ENCODE results near the gene HSPA1A. TPM values are rescaled to one million over a fixed set of nuclear protein-coding genes. Genes with fewer than 3 reads are reported as not detected.

Gene HSPA1A
- total RNA-seq, 1 experiment from 2014 or later = not detected

Other genes starting within 250 kb of the HSPA1A start
- gene LTA, start 243.3 kb upstream of the HSPA1A start, total RNA-seq (2014; rRNA removed; shearing (Covaris generic)) = not detected in 2 replicates
- not detected in 2 replicates for gene TNF, start 240.0 kb upstream of the HSPA1A start, total RNA-seq (2014; rRNA removed; shearing (Covaris generic))
- not detected in 2 replicates for gene LTB, start 233.1 kb upstream of the HSPA1A start, total RNA-seq (2014; rRNA removed; shearing (Covaris generic))
- gene LST1, start 229.3 kb upstream of the HSPA1A start, total RNA-seq (2014; rRNA removed; shearing (Covaris generic)) = not detected in 2 replicates
- gene NCR3, start 222.5 kb upstream of the HSPA1A start, total RNA-seq (2014; rRNA removed; shearing (Covaris generic)) = not detected in 2 replicates
- not detected in 2 replicates for gene AIF1, start 200.3 kb upstream of the HSPA1A start, total RNA-seq (2014; rRNA removed; shearing (Covaris generic))
- 98.7 and 109 TPM in 2 replicates for gene PRRC2A, start 194.8 kb upstream of the HSPA1A start, total RNA-seq (2014; rRNA removed; shearing (Covaris generic))
- gene BAG6, start 162.9 kb upstream of the HSPA1A start, total RNA-seq (2014; rRNA removed; shearing (Covaris generic)) = 165 and 188 TPM in 2 replicates
- 1.8 and 2.0 TPM in 2 replicates for gene APOM, start 159.6 kb upstream of the HSPA1A start, total RNA-seq (2014; rRNA removed; shearing (Covaris generic))
- 17.6 and 19.0 TPM in 2 replicates for gene C6orf47, start 154.8 kb upstream of the HSPA1A start, total RNA-seq (2014; rRNA removed; shearing (Covaris generic))
- gene GPANK1, start 150.5 kb upstream of the HSPA1A start, total RNA-seq (2014; rRNA removed; shearing (Covaris generic)) = 19.5 and 23.6 TPM in 2 replicates
- gene CSNK2B, start 149.5 kb upstream of the HSPA1A start, total RNA-seq (2014; rRNA removed; shearing (Covaris generic)) = 197 and 208 TPM in 2 replicates
- gene LY6G5B, start 145.6 kb upstream of the HSPA1A start, total RNA-seq (2014; rRNA removed; shearing (Covaris generic)) = 3.2 and 7.0 TPM in 2 replicates
- gene LY6G5C, start 134.5 kb upstream of the HSPA1A start, total RNA-seq (2014; rRNA removed; shearing (Covaris generic)) = 0.25 and 1.6 TPM in 2 replicates
- gene ABHD16A, start 112.2 kb upstream of the HSPA1A start, total RNA-seq (2014; rRNA removed; shearing (Covaris generic)) = 18.8 and 22.4 TPM in 2 replicates
- gene LY6G6F, start 108.7 kb upstream of the HSPA1A start, total RNA-seq (2014; rRNA removed; shearing (Covaris generic)) = not detected in 2 replicates
- gene LY6G6D, start 100.2 kb upstream of the HSPA1A start, total RNA-seq (2014; rRNA removed; shearing (Covaris generic)) = not detected in 2 replicates
- not detected in 2 replicates for gene LY6G6C, start 93.8 kb upstream of the HSPA1A start, total RNA-seq (2014; rRNA removed; shearing (Covaris generic))
- 0.47 TPM in 1 of 2 replicates, not detected in the other for gene MPIG6B, start 92.2 kb upstream of the HSPA1A start, total RNA-seq (2014; rRNA removed; shearing (Covaris generic))
- gene DDAH2, start 86.2 kb upstream of the HSPA1A start, total RNA-seq (2014; rRNA removed; shearing (Covaris generic)) = 39.1 and 42.7 TPM in 2 replicates
- 210 and 234 TPM in 2 replicates for gene CLIC1, start 79.0 kb upstream of the HSPA1A start, total RNA-seq (2014; rRNA removed; shearing (Covaris generic))
- 12.9 and 13.4 TPM in 2 replicates for gene MSH5, start 75.5 kb upstream of the HSPA1A start, total RNA-seq (2014; rRNA removed; shearing (Covaris generic))
- gene SAPCD1, start 52.9 kb upstream of the HSPA1A start, total RNA-seq (2014; rRNA removed; shearing (Covaris generic)) = 0.89 and 1.4 TPM in 2 replicates
- gene VWA7, start 38.2 kb upstream of the HSPA1A start, total RNA-seq (2014; rRNA removed; shearing (Covaris generic)) = 0.28 and 0.34 TPM in 2 replicates
- gene VARS1, start 19.8 kb upstream of the HSPA1A start, total RNA-seq (2014; rRNA removed; shearing (Covaris generic)) = 42.5 and 45.8 TPM in 2 replicates
- gene LSM2, start 8.6 kb upstream of the HSPA1A start, total RNA-seq (2014; rRNA removed; shearing (Covaris generic)) = 90.1 and 106 TPM in 2 replicates
- 0.10 and 0.14 TPM in 2 replicates for gene HSPA1L, start 260 bp upstream of the HSPA1A start, total RNA-seq (2014; rRNA removed; shearing (Covaris generic))
- gene HSPA1B, start 12.2 kb downstream of the HSPA1A start, total RNA-seq (2014; rRNA removed; shearing (Covaris generic)) = 106 and 118 TPM in 2 replicates
- 21.2 and 23.3 TPM in 2 replicates for gene NEU1, start 47.3 kb downstream of the HSPA1A start, total RNA-seq (2014; rRNA removed; shearing (Covaris generic))
- gene SLC44A4, start 63.5 kb downstream of the HSPA1A start, total RNA-seq (2014; rRNA removed; shearing (Covaris generic)) = 0.12 TPM in 1 of 2 replicates, not detected in the other
- gene EHMT2, start 82.2 kb downstream of the HSPA1A start, total RNA-seq (2014; rRNA removed; shearing (Covaris generic)) = 42.1 and 48.4 TPM in 2 replicates
- 4.8 and 5.4 TPM in 2 replicates for gene ZBTB12, start 86.5 kb downstream of the HSPA1A start, total RNA-seq (2014; rRNA removed; shearing (Covaris generic))
- 1.2 and 1.5 TPM in 2 replicates for gene C2, start 112.2 kb downstream of the HSPA1A start, total RNA-seq (2014; rRNA removed; shearing (Covaris generic))
- not detected in 2 replicates for gene CFB, start 130.6 kb downstream of the HSPA1A start, total RNA-seq (2014; rRNA removed; shearing (Covaris generic))
- gene NELFE, start 143.4 kb downstream of the HSPA1A start, total RNA-seq (2014; rRNA removed; shearing (Covaris generic)) = 66.3 and 70.1 TPM in 2 replicates
- 27.3 and 37.4 TPM in 2 replicates for gene SKIC2, start 143.6 kb downstream of the HSPA1A start, total RNA-seq (2014; rRNA removed; shearing (Covaris generic))
- 13.8 and 17.8 TPM in 2 replicates for gene DXO, start 156.6 kb downstream of the HSPA1A start, total RNA-seq (2014; rRNA removed; shearing (Covaris generic))
- gene C4A, start 166.5 kb downstream of the HSPA1A start, total RNA-seq (2014; rRNA removed; shearing (Covaris generic)) = 0.81 and 2.5 TPM in 2 replicates
- gene C4B, start 199.3 kb downstream of the HSPA1A start, total RNA-seq (2014; rRNA removed; shearing (Covaris generic)) = 1.2 and 1.8 TPM in 2 replicates
- 0.08 TPM in 1 of 2 replicates, not detected in the other for gene CYP21A2, start 222.9 kb downstream of the HSPA1A start, total RNA-seq (2014; rRNA removed; shearing (Covaris generic))